ENCODE data around the gene TRDMT1.

DNA sequence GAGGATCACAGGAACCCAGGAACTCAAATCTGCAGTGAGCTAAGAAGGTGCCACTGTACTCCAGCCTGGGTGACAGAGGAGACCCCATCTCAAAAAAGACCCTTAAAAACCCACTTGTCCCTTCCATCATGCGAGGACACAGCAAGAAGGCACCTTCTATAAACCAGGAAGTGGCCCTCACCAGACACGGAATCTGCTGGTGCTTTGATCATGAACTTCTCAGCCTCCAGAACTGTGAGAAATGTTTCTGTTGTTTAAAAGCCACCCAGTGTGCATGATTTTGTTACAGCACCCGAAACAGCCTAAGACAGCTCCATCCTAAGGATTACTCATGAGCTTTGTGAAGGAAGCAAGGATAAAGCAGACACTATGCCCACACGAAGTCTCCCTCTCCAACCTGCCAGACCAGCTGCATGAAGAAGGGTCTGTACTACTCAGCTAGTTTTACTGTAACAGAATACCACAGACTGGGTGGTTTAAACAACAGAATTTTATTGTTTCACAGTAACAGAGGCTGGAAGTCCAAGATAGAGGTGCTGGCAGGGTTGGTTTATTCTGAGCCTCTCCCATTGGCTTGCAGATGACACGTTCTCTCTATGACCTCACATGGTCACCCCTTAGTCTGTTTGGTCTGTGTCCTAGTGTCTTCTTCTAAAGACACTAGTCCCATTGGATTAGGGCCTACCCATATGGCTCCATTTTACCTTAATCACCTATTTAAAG is 40.3 kb upstream of the TRDMT1 start:
- TF ChIP-seq, protein P1, sequence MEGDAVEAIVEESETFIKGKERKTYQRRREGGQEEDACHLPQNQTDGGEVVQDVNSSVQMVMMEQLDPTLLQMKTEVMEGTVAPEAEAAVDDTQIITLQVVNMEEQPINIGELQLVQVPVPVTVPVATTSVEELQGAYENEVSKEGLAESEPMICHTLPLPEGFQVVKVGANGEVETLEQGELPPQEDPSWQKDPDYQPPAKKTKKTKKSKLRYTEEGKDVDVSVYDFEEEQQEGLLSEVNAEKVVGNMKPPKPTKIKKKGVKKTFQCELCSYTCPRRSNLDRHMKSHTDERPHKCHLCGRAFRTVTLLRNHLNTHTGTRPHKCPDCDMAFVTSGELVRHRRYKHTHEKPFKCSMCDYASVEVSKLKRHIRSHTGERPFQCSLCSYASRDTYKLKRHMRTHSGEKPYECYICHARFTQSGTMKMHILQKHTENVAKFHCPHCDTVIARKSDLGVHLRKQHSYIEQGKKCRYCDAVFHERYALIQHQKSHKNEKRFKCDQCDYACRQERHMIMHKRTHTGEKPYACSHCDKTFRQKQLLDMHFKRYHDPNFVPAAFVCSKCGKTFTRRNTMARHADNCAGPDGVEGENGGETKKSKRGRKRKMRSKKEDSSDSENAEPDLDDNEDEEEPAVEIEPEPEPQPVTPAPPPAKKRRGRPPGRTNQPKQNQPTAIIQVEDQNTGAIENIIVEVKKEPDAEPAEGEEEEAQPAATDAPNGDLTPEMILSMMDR (IDR thresholded peaks at IDR 0.05; ENCODE audit: low read depth, low read length, poor library complexity, severe bottlenecking), result no peak
- no peak for TF ChIP-seq EZH2phosphoT487 (IDR thresholded peaks at IDR 0.05; ENCODE audit: borderline replicate concordance, low read length)

Measured in DOHH2 (cell line).